ENCODE results near the gene HDAC4. TPM values are rescaled to one million over a fixed set of nuclear protein-coding genes. Genes with fewer than 3 reads are reported as not detected.
A peak's percentile ranks its signal among the peaks of the same experiment; 100 is the strongest.

HDAC4 gene
- total and polyA plus RNA-seq, 3 donors from 2014 or later = 29.0 to 67.5 (median 58.7) TPM

DNA sequence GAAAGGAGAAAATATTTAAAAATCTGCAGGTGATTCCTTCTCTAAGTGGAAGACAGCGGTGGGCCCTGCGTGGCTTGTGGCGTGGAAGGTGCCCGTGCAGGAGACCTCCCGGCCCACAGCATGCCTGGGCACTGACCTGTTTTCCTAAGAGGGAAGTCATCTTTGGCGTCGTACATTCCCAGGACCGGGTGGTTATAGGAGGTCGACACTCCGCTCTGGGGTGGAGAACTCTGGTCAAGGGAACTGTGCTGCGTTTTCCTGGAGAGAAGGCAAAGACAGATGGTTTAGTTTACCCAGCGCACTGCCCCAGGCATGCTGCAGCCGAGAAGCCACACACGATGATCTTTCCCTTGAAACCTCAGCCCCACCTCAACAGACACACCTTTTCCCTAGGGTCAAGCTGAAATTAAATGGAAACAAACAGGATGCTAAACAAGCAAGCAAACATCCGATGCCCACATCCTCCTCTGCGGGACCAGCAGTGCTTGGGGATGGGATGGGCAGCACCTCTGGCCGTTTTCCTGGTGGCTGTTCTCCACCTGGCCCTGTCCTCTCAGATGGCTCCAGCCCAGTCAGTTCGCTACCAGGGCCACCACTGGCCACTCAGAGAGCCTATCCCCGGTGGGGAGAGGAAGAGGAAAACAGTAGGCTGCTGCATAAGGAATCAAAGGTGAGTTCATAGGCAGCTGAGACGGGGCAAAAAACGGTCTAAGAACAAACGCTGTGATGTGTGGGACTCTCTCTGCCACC, 244.1 kb downstream of the HDAC4 start:
- Histone ChIP-seq H3K9me3 (no peaks in the 10 kb centered on the region), H3K4me3 (no peak overlapping the region), H3K4me1 (no peaks in the 10 kb centered on the region), H3K27ac (no peak overlapping the region), H3K36me3 (ENCODE audit: low read depth, missing control alignments) (no peaks in the 10 kb centered on the region), H3K27me3 (no peaks in the 10 kb centered on the region)
- intact Hi-C loops (cut with DNase I; ENCODE audit: low total_unique reads) = no loop called here
- no peak for DNase-seq
- no peak for TF ChIP-seq POLR2A (IDR thresholded peaks at IDR 0.05)
- TF ChIP-seq, protein P1, sequence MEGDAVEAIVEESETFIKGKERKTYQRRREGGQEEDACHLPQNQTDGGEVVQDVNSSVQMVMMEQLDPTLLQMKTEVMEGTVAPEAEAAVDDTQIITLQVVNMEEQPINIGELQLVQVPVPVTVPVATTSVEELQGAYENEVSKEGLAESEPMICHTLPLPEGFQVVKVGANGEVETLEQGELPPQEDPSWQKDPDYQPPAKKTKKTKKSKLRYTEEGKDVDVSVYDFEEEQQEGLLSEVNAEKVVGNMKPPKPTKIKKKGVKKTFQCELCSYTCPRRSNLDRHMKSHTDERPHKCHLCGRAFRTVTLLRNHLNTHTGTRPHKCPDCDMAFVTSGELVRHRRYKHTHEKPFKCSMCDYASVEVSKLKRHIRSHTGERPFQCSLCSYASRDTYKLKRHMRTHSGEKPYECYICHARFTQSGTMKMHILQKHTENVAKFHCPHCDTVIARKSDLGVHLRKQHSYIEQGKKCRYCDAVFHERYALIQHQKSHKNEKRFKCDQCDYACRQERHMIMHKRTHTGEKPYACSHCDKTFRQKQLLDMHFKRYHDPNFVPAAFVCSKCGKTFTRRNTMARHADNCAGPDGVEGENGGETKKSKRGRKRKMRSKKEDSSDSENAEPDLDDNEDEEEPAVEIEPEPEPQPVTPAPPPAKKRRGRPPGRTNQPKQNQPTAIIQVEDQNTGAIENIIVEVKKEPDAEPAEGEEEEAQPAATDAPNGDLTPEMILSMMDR (IDR thresholded peaks at IDR 0.05) = no peak
- WGBS, 2 donors = 85 to 93% methylated on average over 22 of the region's 22 CpGs

DNA sequence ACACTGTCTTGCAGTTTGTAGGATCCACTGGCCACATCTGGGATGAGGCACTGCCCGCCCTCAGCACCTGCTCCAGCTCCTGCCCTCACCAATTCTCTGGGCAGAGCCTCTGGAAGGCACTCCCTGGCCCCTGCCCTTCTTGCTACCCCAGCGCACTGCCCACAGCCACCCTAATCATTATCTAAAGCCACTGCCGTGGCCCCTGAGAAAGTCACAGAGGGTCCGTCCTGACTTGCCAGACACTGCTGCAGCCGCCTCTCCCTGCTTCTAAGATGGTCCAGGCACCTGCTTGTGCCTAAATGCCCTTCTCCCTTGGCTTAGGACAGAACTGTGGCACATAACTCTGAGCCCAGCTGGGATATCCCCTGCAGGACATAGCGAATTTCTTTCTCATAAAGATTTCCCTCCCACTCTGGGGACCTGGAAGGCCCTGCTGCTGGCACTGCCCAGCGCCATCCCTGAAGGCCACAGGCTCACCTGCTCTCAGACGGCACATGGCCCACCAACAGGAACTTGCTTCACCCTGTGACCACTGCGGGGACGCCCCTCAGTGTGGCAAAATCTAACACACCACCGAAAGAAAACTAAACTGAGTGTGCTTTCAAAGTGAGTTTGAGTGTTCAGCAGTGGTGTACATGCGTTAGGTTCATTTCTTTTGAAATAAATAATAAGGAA, 244.9 kb downstream of the HDAC4 start:
- Histone ChIP-seq H3K4me3 (no peak overlapping the region), H3K27me3 (no peaks in the 10 kb centered on the region), H3K4me1 (peaks cover 5% of the 10 kb centered on the region), H3K27ac (no peak overlapping the region), H3K36me3 (ENCODE audit: low read depth, missing control alignments) (no peaks in the 10 kb centered on the region), H3K9me3 (no peaks in the 10 kb centered on the region)
- no peak for DNase-seq
- TF ChIP-seq POLR2A (IDR thresholded peaks at IDR 0.05) = no peak
- TF ChIP-seq, protein P1 (IDR thresholded peaks at IDR 0.05) = no peak
- WGBS, 2 donors = 91 to 92% methylated on average over 11 to 12 of the region's 12 CpGs
- intact Hi-C loops (cut with DNase I; ENCODE audit: low total_unique reads) = no loop called here

DNA sequence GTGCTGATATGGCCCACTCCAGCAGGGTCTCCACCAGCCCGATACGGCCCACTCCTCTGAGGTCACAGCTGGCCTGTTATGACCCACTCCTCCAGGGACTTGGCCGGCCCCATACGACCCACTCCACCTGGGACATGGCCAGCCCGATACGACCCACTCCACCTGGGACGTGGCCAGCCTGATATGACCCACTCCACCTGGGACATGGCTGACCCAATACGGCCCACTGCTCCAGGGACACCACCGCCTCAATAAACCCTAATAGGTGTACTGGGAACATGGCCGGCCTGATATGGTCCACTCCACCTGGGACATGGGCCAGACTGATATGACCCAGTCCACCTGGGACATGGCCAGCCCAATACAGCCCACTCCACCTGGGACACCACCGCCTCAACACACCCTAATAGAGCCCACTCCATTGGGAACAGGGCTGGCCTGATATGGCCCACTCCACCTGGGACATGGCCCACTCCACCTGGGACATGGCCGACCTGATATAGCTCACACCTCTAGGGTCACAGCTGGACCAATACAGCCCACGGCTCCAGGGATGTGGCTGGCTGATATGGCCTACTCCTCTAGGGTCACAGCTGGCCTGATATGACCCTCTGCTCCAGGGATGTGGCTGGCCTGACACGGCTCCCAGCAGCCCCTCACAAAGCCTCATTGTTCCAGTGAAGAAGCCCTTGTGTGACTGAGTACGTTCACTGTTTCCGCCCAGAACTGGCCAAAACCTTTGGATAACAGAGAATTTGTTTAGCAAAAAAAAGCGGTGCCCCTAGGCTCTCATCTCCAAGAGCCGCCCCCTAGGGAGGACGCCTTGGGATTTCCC, 245.6 kb downstream of the HDAC4 start:
- TF ChIP-seq POLR2A (IDR thresholded peaks at IDR 0.05) = no peak
- TF ChIP-seq, protein P1 (IDR thresholded peaks at IDR 0.05) = no peak
- WGBS, 2 donors = 59 to 84% methylated on average over 10 to 19 of the region's 19 CpGs
- Histone ChIP-seq H3K36me3 (ENCODE audit: low read depth, missing control alignments) (no peaks in the 10 kb centered on the region), H3K9me3 (no peaks in the 10 kb centered on the region), H3K4me1 (peaks cover 5% of the 10 kb centered on the region), H3K27ac (no peak overlapping the region), H3K27me3 (no peaks in the 10 kb centered on the region), H3K4me3 (no peak overlapping the region)
- peak; percentile 56 for DNase-seq
- intact Hi-C loops (cut with DNase I; ENCODE audit: low total_unique reads) = no loop called here

DNA sequence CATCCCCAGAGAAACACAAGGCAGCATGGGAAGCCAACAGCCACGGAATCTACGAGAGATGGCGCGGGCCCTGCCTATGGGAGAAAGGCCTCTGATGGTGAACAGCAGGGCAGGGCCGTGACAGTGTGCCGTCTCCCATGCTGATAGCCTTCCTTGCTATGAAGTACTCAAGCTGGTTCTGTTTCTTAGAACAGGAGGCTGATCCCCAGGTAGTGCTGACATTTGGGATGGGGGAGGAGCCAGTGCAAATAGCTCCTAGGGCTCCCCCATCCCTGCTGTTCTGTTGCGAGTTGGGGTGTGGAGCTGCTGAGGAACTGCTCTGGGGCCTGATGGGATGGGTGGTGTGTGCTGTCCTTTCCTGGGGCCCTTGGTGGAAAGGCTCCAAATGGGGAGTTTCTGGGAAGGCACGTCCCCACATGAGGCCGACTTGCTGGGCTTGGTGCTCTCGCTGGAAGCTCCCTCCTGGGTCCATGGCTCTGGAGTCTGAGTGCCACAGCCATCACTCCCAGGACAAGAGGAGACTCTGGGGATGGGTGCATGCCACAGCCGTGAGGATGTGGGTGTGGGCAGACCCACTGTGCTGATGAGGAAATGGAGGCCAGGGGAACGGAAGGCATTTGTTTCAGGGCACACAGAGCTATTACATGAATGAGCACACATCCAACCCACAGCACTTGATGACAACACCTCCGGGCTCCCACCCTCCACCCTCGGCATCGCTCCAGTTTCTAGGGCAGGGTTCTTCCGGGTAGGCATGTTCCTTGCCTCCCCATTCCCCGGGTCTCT, 246.8 kb downstream of the HDAC4 start:
- H3K27me3 ChIP-seq = no peaks in the 10 kb centered on the region
- intact Hi-C loops (cut with DNase I; ENCODE audit: low total_unique reads) = no loop called here
- H3K36me3 ChIP-seq (ENCODE audit: low read depth, missing control alignments) = no peaks in the 10 kb centered on the region
- no peak overlapping the region for H3K4me3 ChIP-seq
- DNase-seq = peak; percentile 9
- H3K27ac ChIP-seq = no peak overlapping the region
- no peaks in the 10 kb centered on the region for H3K9me3 ChIP-seq
- 85 to 87% methylated on average over 13 to 17 of the region's 17 CpGs for WGBS, 2 donors
- peaks cover 5% of the 10 kb centered on the region for H3K4me1 ChIP-seq
- TF ChIP-seq POLR2A (IDR thresholded peaks at IDR 0.05) = no peak
- TF ChIP-seq, protein P1 (IDR thresholded peaks at IDR 0.05) = no peak

All from testis (tissue), 3 donors.